HCT116 (cell line): ENCODE results near the gene ADAMTS3. TPM values are rescaled to one million over a fixed set of nuclear protein-coding genes. Genes with fewer than 3 reads are reported as not detected.

Source experiments
- ATAC-seq: fragments of 200-7000 bp; cut with Tn5 transposase; 2 replicates; pipeline ENCODE4 v1.9.1; 2020; ENCODE audit warnings: mild to moderate bottlenecking, moderate library complexity
- BruUV-seq: library from RNA; stranded (reverse); fragments of 400-500 nt; replicated peaks from 2 replicates; lab custom pipeline; 2021; lab: Mats Ljungman, UMichigan
- CTCF ChIA-PET: fragments of 300-600 bp; sonication (Branson Sonifier 250); formaldehyde crosslinking; loops from one replicate; lab custom pipeline; 2021; ENCODE audit warnings: antibody characterized with exemption; lab: Charles Lee
- POLR2A ChIA-PET: fragments of 300-600, 350-600 bp; sonication (Branson Sonifier 250); formaldehyde crosslinking; loops from one replicate; lab custom pipeline; 2021; ENCODE audit warnings: antibody characterized with exemption; lab: Charles Lee
- RAD21 ChIA-PET, 2 experiments: fragments of 300-600 bp; sonication (Branson Sonifier 250); formaldehyde crosslinking; loops; one replicate each; lab custom pipeline; 2023; ENCODE audit warnings: low total read pairs in 2 of 2; ENCODE audit not compliant: uncharacterized antibody in 2 of 2, unreplicated experiment in 2 of 2, low non-redundant PET in 1 of 2; lab: Charles Lee
- DNase-seq: peaks from one replicate; pipeline ENCODE4 v3.0.0-alpha.2; 2010; ENCODE audit warnings: low read depth, low spot score
- H2AFZ ChIP-seq: fragments of 200-600 bp; shearing (Covaris generic), sonication (generic); 2 replicates; pipeline ENCODE4 v1.6.1; 2017; ENCODE audit warnings: low read depth, mixed run types, mixed read lengths, antibody characterized with exemption, low read length; ENCODE audit not compliant: poor library complexity, severe bottlenecking
- H3K27ac ChIP-seq: 2 replicates; pipeline ENCODE4 v1.5.1; 2012; ENCODE audit warnings: low read depth, low read length
- H3K27me3 ChIP-seq: fragments of 200-600 bp; sonication (generic); 2 replicates; pipeline ENCODE4 v1.6.1; 2016; ENCODE audit warnings: mixed run types, low read length, mixed read lengths; ENCODE audit not compliant: insufficient read depth
- H3K36me3 ChIP-seq, 2 experiments: fragments of 200-500 bp in 1 of 2; fragments of 200-600 bp in 1 of 2; sonication (Bioruptor generic) in 1 of 2; sonication (generic) in 1 of 2; 2 replicates each; pipeline versions ENCODE4 v1.5.1 to v1.6.1; 2014 to 2016; ENCODE audit warnings: low read length in 2 of 2, inconsistent platforms in 1 of 2, mixed read lengths in 1 of 2, mixed run types in 1 of 2; ENCODE audit not compliant: insufficient read depth in 2 of 2, control insufficient read depth in 1 of 2
- H3K4me1 ChIP-seq, 2 experiments: fragments of 200-600 bp in 1 of 2; sonication (generic) in 1 of 2; 2 replicates each; pipeline versions ENCODE4 v1.5.1 to v1.6.1; 2012 to 2017; ENCODE audit warnings: low read length in 2 of 2, inconsistent platforms in 1 of 2, mild to moderate bottlenecking in 1 of 2, mixed read lengths in 1 of 2, mixed run types in 1 of 2, moderate library complexity in 1 of 2; ENCODE audit not compliant: insufficient read depth in 2 of 2, control insufficient read depth in 1 of 2
- H3K4me2 ChIP-seq: fragments of 200-600 bp; sonication (generic); 2 replicates; pipeline ENCODE4 v1.6.1; 2017; ENCODE audit warnings: mixed run types, low read length, mixed read lengths
- H3K4me3 ChIP-seq, 2 experiments: fragments of 200-600 bp in 1 of 2; sonication (generic) in 1 of 2; replicated peaks in 1 of 2; 2 replicates each; pipeline ENCODE4 v1.5.1; 2011 to 2016; ENCODE audit warnings: low read length in 2 of 2, control low read depth in 1 of 2, low read depth in 1 of 2, mild to moderate bottlenecking in 1 of 2, mixed read lengths in 1 of 2, mixed run types in 1 of 2
- H3K79me2 ChIP-seq: fragments of 200-600 bp; sonication (generic); 2 replicates; pipeline ENCODE4 v1.6.1; 2017; ENCODE audit warnings: mild to moderate bottlenecking, mixed run types, low read length, moderate library complexity, mixed read lengths; ENCODE audit not compliant: insufficient read depth
- H3K9ac ChIP-seq: fragments of 200-600 bp; sonication (generic); 2 replicates; pipeline ENCODE4 v1.6.1; 2016; ENCODE audit warnings: low read length, mixed read lengths
- H3K9me2 ChIP-seq: fragments of 200-600 bp; sonication (generic), shearing (Covaris generic); 2 replicates; pipeline ENCODE4 v1.6.1; 2017; ENCODE audit warnings: mixed run types, mild to moderate bottlenecking, moderate library complexity; ENCODE audit not compliant: insufficient read depth
- H3K9me3 ChIP-seq, 2 experiments: fragments of 200-500 bp in 1 of 2; fragments of 200-600 bp in 1 of 2; sonication (Bioruptor generic) in 1 of 2; sonication (generic) in 1 of 2; 2 replicates each; pipeline ENCODE4 v1.6.1; 2014 to 2017; ENCODE audit warnings: low read length in 2 of 2, mixed read lengths in 2 of 2, inconsistent platforms in 1 of 2, low read depth in 1 of 2, mild to moderate bottlenecking in 1 of 2, mixed run types in 1 of 2, moderate library complexity in 1 of 2; ENCODE audit not compliant: control insufficient read depth in 1 of 2, insufficient read depth in 1 of 2
- H4K20me1 ChIP-seq: fragments of 200-600 bp; sonication (generic), shearing (Covaris generic); 2 replicates; pipeline ENCODE4 v1.6.1; 2017; ENCODE audit warnings: mixed run types, mild to moderate bottlenecking, moderate library complexity; ENCODE audit not compliant: insufficient read depth
- CBX3 ChIP-seq: IDR thresholded peaks from 2 replicates; pipeline ENCODE4 v1.6.1; 2012; ENCODE audit warnings: low read depth
- CTCF ChIP-seq, 3 experiments: fragments of 200-600 bp in 1 of 3; sonication (generic) in 1 of 3; IDR thresholded peaks in 2 of 3; conservative IDR thresholded peaks in 1 of 3; 2 replicates each; pipeline ENCODE4 v1.5.1; 2012 to 2017; ENCODE audit warnings: low read depth in 2 of 3, low read length in 2 of 3, antibody characterized with exemption in 1 of 3, borderline replicate concordance in 1 of 3, control low read depth in 1 of 3, mild to moderate bottlenecking in 1 of 3, mixed read lengths in 1 of 3, mixed run types in 1 of 3, moderate library complexity in 1 of 3; ENCODE audit not compliant: insufficient read depth in 1 of 3
- EGR1 ChIP-seq: IDR thresholded peaks from 2 replicates; pipeline ENCODE4 v1.6.1; 2012; ENCODE audit warnings: low read depth
- EZH2 ChIP-seq: fragments of 200-600 bp; sonication (generic); IDR thresholded peaks from 2 replicates; pipeline ENCODE4 v1.6.1; 2017; ENCODE audit warnings: antibody characterized with exemption, mixed run types
- EZH2phosphoT487 ChIP-seq: fragments of 200-600 bp; IDR thresholded peaks from 2 replicates; pipeline ENCODE4 v1.6.1; 2018; ENCODE audit warnings: antibody characterized with exemption, borderline replicate concordance
- POLR2A ChIP-seq: IDR thresholded peaks from 2 replicates; pipeline ENCODE4 v1.7.0; 2011; ENCODE audit warnings: borderline replicate concordance; ENCODE audit not compliant: insufficient read depth, insufficient read length; ENCODE audit errors: extremely low read depth
- REST ChIP-seq: IDR thresholded peaks from 2 replicates; pipeline ENCODE4 v1.6.1; 2012; ENCODE audit warnings: low read depth
- SP1 ChIP-seq: IDR thresholded peaks from 2 replicates; pipeline ENCODE4 v1.6.1; 2012; ENCODE audit warnings: low read depth
- YY1 ChIP-seq: IDR thresholded peaks from 2 replicates; pipeline ENCODE4 v1.6.1; 2011; ENCODE audit warnings: low read length, low read depth, moderate library complexity, mild to moderate bottlenecking; ENCODE audit not compliant: insufficient replicate concordance; ENCODE audit errors: extremely low read depth
- intact Hi-C: fragments of 100-400 bp; cut with micrococcal nuclease; formaldehyde crosslinking; loops from 2 replicates; pipeline ENCODE4 v1.10.0; 2022
- total RNA-seq: library from RNA; stranded (reverse); gene quantifications from one replicate; pipeline ENCODE4 v1.2.1, GENCODE V29; 2021; ENCODE audit not compliant: unreplicated experiment
- TF ChIP-seq, protein P1 (sequence below): IDR thresholded peaks from 2 replicates; pipeline ENCODE4 v1.6.1; 2012

ADAMTS3 gene
- total RNA-seq, 1 experiment from 2014 or later: not detected

DNA sequence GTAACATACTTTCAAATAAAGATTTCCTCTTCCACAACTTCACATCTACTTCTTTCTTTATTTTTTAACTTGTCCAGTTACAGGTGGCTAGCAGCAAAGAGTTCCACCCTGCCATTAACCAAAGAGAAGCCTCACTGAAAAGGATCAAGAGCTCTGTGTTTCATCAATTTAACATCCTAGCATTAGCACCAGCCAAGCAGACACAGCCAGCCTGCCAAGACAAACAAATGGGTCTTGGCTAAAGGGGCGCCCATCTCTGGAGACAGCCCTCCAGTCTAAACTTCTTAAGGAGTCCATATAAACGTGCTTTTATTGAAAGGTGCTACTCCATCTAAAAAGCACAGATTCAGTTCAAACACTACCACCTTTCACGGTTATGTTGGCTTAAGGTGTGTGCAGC lies 105.3 kb downstream of the ADAMTS3 start:
- DNase-seq: no peak
- no TSS peak for BruUV-seq
- H3K79me2 ChIP-seq: no peaks in the 10 kb centered on the region
- no peak overlapping the region for H2AFZ ChIP-seq
- no peaks in the 10 kb centered on the region for H3K9me2 ChIP-seq
- ChIA-PET CTCF (no interaction called here), RAD21 (no interaction called here), POLR2A (no interaction called here)
- ATAC-seq: no peak
- H4K20me1 ChIP-seq: no peaks in the 10 kb centered on the region
- no peaks in the 10 kb centered on the region for H3K36me3 ChIP-seq
- intact Hi-C loops: loop anchor here (10.0 kb wide), 1 partner anchor 1859 kb away; no protein-coding TSS in a partner anchor
- no peak overlapping the region for H3K27ac ChIP-seq
- no peak overlapping the region for H3K4me2 ChIP-seq
- TF ChIP-seq EZH2 (no peak), SP1 (no peak), REST (no peak), CTCF (IDR thresholded peaks at IDR 0.05 in 2 of 3, conservative IDR thresholded peaks at IDR 0.05 in 1 of 3; ENCODE audit: borderline replicate concordance in 1 of 3, insufficient read depth in 1 of 3, low read depth in 2 of 3, low read length in 2 of 3) (no peak), YY1 (no peak), POLR2A (no peak), CBX3 (no peak), EGR1 (no peak), EZH2phosphoT487 (no peak)
- TF ChIP-seq, protein P1, sequence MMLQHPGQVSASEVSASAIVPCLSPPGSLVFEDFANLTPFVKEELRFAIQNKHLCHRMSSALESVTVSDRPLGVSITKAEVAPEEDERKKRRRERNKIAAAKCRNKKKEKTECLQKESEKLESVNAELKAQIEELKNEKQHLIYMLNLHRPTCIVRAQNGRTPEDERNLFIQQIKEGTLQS: no peak
- no peaks in the 10 kb centered on the region for H3K9me3 ChIP-seq
- H3K27me3 ChIP-seq: no peaks in the 10 kb centered on the region
- no peak overlapping the region for H3K4me3 ChIP-seq
- H3K9ac ChIP-seq: no peak overlapping the region
- no peaks in the 10 kb centered on the region for H3K4me1 ChIP-seq
